HG03378 (cell line): ENCODE results near the gene SNIP1.
"Not testable (repeated sequence)": the region's sequence is repeated elsewhere in the genome, so short reads cannot be mapped to it uniquely, and the experiment has no call there.

ENCODE experiments used
- ATAC-seq: cut with Tn5 transposase; IDR thresholded peaks from one replicate; pipeline ENCODE4 v1.9.1; 2021; ENCODE audit warnings: mild to moderate bottlenecking, moderate library complexity; ENCODE audit not compliant: unreplicated experiment

The SNIP1 gene

GRCh38 chr1:37553927-37554808 is at the start of gene SNIP1:
TSS of gene SNIP1 (minus strand) at chr1:37554293. CDS start at chr1:37554229, 64 bp downstream.
- ATAC-seq, result peak; percentile 80

GRCh38 chr1:37602750-37603694 is 48.9 kb upstream of the SNIP1 start:
- ATAC-seq, result no peak

GRCh38 chr1:37601441-37601840 is 47.3 kb upstream of the SNIP1 start:
- no peak for ATAC-seq

- no peak for ATAC-seq
Observed at GRCh38 chr1:37599940-37600339, 45.8 kb upstream of the SNIP1 start.

- peak; percentile 14 for ATAC-seq
Observed at GRCh38 chr1:37596182-37596667, 42.1 kb upstream of the SNIP1 start.

- peak; percentile 88 for ATAC-seq
Observed at GRCh38 chr1:37595440-37596181, 41.5 kb upstream of the SNIP1 start, which contains the start of gene GNL2. TSS of gene GNL2 (minus strand) at chr1:37595937. CDS start at chr1:37595822, 115 bp downstream.

- no peak for ATAC-seq
Observed at GRCh38 chr1:37593726-37594125, 39.6 kb upstream of the SNIP1 start.

GRCh38 chr1:37588939-37589338 is 34.8 kb upstream of the SNIP1 start:
- ATAC-seq, result no peak

- ATAC-seq, result not testable (repeated sequence)
Observed at GRCh38 chr1:37584544-37584943, 30.5 kb upstream of the SNIP1 start.

GRCh38 chr1:37575692-37576091 is 21.6 kb upstream of the SNIP1 start:
- ATAC-seq, result no peak

GRCh38 chr1:37574834-37575480 is 20.9 kb upstream of the SNIP1 start:
- ATAC-seq, result no peak

GRCh38 chr1:37570528-37571334 is 16.6 kb upstream of the SNIP1 start:
- no peak for ATAC-seq

GRCh38 chr1:37567023-37567422 is 12.9 kb upstream of the SNIP1 start:
- ATAC-seq, result no peak

- no peak for ATAC-seq
Observed at GRCh38 chr1:37564892-37565291, 10.8 kb upstream of the SNIP1 start.

GRCh38 chr1:37562984-37563383 is 8.9 kb upstream of the SNIP1 start:
- ATAC-seq, result no peak

- ATAC-seq, result no peak
Observed at GRCh38 chr1:37561133-37562132, 7.3 kb upstream of the SNIP1 start.

GRCh38 chr1:37560401-37561132 is 6.5 kb upstream of the SNIP1 start:
- ATAC-seq, result no peak
